ENCODE results near the gene TULP1. TPM values are rescaled to one million over a fixed set of nuclear protein-coding genes. Genes with fewer than 3 reads are reported as not detected.
"Not testable (repeated sequence)": the region's sequence is repeated elsewhere in the genome, so short reads cannot be mapped to it uniquely, and the experiment has no call there.

TULP1 gene
- total and polyA plus RNA-seq, 4 donors = 0.05 to 2.6 (median 0.26) TPM; not detected in 1

DNA sequence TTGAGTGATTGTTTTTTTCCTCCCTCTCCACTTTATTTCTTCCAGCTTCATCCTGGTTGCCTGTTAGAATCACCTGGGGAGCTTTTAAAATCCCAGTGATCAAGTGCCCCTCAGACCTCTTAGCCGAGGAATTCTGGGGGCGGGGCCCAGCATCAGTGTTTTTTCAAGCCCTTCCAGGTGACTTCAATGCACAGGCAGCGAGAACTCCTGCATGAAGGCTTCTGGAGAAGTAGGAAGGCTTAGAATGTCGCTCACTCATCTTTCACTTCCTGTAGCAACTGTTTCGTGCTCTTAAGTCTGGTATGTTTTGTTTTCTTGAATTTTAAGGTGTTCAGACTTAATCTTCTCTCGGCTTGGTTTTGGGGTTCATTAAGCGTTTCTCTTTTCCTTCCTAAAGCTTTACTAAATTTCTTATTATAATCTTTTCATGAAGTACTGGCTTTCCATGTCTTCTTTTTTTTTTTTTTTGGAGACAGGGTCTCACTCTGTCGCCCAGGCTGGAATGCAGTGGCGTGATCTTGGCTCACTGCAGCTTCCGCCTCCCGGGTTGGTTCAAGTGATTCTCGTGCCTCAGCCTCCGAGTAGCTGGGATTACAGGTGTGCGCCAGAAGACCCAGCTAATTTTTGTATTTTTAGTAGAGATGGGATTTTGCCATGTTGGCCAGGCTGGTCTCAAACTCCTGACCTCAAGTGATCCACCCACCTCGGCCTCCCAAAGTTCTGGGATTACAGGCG lies 30.9 kb upstream of the TULP1 start:
- H3K9me3 ChIP-seq (ENCODE audit: control insufficient read depth in 4 of 4, insufficient read depth in 3 of 4, low read length in 3 of 4) = peaks cover 0 to 2% (median 0%) of the 10 kb centered on the region in 4 donors
- TF ChIP-seq, protein P1, sequence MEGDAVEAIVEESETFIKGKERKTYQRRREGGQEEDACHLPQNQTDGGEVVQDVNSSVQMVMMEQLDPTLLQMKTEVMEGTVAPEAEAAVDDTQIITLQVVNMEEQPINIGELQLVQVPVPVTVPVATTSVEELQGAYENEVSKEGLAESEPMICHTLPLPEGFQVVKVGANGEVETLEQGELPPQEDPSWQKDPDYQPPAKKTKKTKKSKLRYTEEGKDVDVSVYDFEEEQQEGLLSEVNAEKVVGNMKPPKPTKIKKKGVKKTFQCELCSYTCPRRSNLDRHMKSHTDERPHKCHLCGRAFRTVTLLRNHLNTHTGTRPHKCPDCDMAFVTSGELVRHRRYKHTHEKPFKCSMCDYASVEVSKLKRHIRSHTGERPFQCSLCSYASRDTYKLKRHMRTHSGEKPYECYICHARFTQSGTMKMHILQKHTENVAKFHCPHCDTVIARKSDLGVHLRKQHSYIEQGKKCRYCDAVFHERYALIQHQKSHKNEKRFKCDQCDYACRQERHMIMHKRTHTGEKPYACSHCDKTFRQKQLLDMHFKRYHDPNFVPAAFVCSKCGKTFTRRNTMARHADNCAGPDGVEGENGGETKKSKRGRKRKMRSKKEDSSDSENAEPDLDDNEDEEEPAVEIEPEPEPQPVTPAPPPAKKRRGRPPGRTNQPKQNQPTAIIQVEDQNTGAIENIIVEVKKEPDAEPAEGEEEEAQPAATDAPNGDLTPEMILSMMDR (IDR thresholded peaks at IDR 0.05; ENCODE audit: control extremely low read depth, extremely low read depth) = no peak
- no peak overlapping the region for H3K9ac ChIP-seq (ENCODE audit: insufficient read depth in 1 of 2, low read length in 2 of 2)
- H3K27me3 ChIP-seq (ENCODE audit: control insufficient read depth in 3 of 3, insufficient read depth in 3 of 3, low read length in 2 of 3) = no peaks in the 10 kb centered on the region
- H3K36me3 ChIP-seq (ENCODE audit: control insufficient read depth in 4 of 4, insufficient read depth in 4 of 4, low read length in 4 of 4) = no peaks in the 10 kb centered on the region
- peaks cover 0 to 2% (median 0%) of the 10 kb centered on the region in 5 donors for H3K4me1 ChIP-seq (ENCODE audit: control insufficient read depth in 5 of 5, insufficient read depth in 5 of 5, low read length in 5 of 5)
- DNase-seq (peak; percentile 45 to 73 (median 70)), ATAC-seq (ENCODE audit: insufficient read depth, low FRiP score) (peak; percentile 53)
- no peak overlapping the region for H3K27ac ChIP-seq (ENCODE audit: low read depth in 1 of 2, low read length in 1 of 2)
- 71 to 86% methylated on average over 16 of the region's 16 CpGs for WGBS, 2 donors
- H3K4me3 ChIP-seq = no peak overlapping the region

DNA sequence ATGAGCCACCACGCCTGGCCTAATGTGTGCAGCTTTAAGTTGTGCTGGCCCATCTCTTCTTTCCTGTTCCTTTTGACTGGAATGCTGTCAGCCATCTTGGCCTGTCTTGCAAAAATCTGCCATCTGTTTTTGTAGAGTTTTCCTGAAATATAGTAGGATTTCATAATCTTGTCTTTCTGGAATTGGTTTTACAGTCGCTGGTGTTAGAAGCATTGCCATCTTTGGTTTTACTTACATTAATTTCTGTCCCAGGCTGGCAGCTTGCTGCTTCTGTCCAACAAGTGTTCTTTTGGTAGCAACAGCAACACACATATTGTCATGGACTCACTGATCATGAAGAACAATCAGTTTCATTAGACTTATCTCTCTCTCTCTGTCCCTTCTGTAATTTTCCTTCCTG lies 29.1 kb upstream of the TULP1 start:
- Histone ChIP-seq H3K4me1 (ENCODE audit: control insufficient read depth in 5 of 5, insufficient read depth in 5 of 5, low read length in 5 of 5) (no peaks in the 10 kb centered on the region), H3K9me3 (ENCODE audit: control insufficient read depth in 4 of 4, insufficient read depth in 3 of 4, low read length in 3 of 4) (peaks cover 0 to 2% (median 0%) of the 10 kb centered on the region in 4 donors), H3K27ac (ENCODE audit: low read depth in 1 of 2, low read length in 1 of 2) (no peak overlapping the region), H3K9ac (ENCODE audit: insufficient read depth in 1 of 2, low read length in 2 of 2) (no peak overlapping the region), H3K36me3 (ENCODE audit: control insufficient read depth in 4 of 4, insufficient read depth in 4 of 4, low read length in 4 of 4) (no peaks in the 10 kb centered on the region), H3K4me3 (no peak overlapping the region), H3K27me3 (ENCODE audit: control insufficient read depth in 3 of 3, insufficient read depth in 3 of 3, low read length in 2 of 3) (no peaks in the 10 kb centered on the region)
- TF ChIP-seq, protein P1 (IDR thresholded peaks at IDR 0.05; ENCODE audit: control extremely low read depth, extremely low read depth) = no peak
- WGBS, 2 donors = 82% methylated on average over 2 of the region's 2 CpGs
- DNase-seq (no peak), ATAC-seq (ENCODE audit: insufficient read depth, low FRiP score) (no peak)

DNA sequence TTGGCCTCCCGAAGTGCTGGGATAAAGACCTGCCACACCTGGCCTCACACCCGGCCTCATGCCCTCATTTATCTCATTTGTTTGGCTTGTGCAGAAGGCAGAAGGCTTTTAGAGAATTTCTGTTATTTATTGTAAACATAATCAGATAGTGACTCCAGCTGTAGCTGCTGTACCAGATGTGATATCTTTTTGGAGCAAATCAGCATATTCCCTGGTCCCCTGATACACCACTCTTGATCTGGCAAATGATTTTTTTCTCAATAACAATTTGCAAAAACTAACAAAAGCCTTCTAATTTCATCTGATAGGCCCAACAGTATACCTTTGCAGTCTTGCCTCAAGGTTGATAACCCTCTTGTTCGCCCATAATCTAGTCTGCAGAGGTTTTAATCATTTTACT lies 26.5 kb upstream of the TULP1 start:
- TF ChIP-seq, protein P1 (IDR thresholded peaks at IDR 0.05; ENCODE audit: control extremely low read depth, extremely low read depth) = no peak
- no peak overlapping the region for H3K9ac ChIP-seq (ENCODE audit: insufficient read depth in 1 of 2, low read length in 2 of 2)
- no peak overlapping the region for H3K4me3 ChIP-seq
- H3K27me3 ChIP-seq (ENCODE audit: control insufficient read depth in 3 of 3, insufficient read depth in 3 of 3, low read length in 2 of 3) = no peaks in the 10 kb centered on the region
- DNase-seq = no peak
- no peak overlapping the region for H3K27ac ChIP-seq (ENCODE audit: low read depth in 1 of 2, low read length in 1 of 2)
- no peaks in the 10 kb centered on the region for H3K36me3 ChIP-seq (ENCODE audit: control insufficient read depth in 4 of 4, insufficient read depth in 4 of 4, low read length in 4 of 4)
- 92 to 99% methylated on average over 3 of the region's 3 CpGs for WGBS, 2 donors
- H3K9me3 ChIP-seq (ENCODE audit: control insufficient read depth in 4 of 4, insufficient read depth in 3 of 4, low read length in 3 of 4) = peaks cover 0 to 2% (median 0%) of the 10 kb centered on the region in 4 donors
- peaks cover 0 to 3% (median 0%) of the 10 kb centered on the region in 5 donors for H3K4me1 ChIP-seq (ENCODE audit: control insufficient read depth in 5 of 5, insufficient read depth in 5 of 5, low read length in 5 of 5)
- no peak for ATAC-seq (ENCODE audit: insufficient read depth, low FRiP score)

DNA sequence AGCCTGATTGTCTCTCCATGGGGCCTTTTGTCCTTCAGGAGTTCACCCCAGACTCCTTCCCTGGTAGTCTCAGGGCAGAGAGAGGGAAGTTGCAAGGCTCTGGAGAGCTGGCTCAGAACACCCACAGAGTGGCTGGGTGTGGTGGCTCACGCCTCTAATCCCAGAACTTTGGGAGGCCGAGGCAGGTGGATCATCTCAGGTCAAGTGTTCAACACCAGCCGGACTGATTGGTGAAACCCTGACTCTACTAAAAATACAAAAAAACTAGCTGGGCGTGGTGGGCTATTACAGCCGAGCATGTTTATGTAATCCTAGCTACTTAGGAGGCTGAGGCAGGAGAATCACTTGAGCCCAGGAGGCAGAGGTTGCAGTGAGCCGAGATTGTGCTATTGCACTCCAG lies 23.2 kb upstream of the TULP1 start:
- 84 to 89% methylated on average over 6 of the region's 6 CpGs for WGBS, 2 donors
- not testable (repeated sequence) for H3K27me3 ChIP-seq (ENCODE audit: control insufficient read depth in 3 of 3, insufficient read depth in 3 of 3, low read length in 2 of 3); H3K27ac ChIP-seq (ENCODE audit: low read depth in 1 of 2, low read length in 1 of 2); H3K36me3 ChIP-seq (ENCODE audit: control insufficient read depth in 4 of 4, insufficient read depth in 4 of 4, low read length in 4 of 4); H3K4me3 ChIP-seq; H3K9me3 ChIP-seq (ENCODE audit: control insufficient read depth in 4 of 4, insufficient read depth in 3 of 4, low read length in 3 of 4); H3K9ac ChIP-seq (ENCODE audit: insufficient read depth in 1 of 2, low read length in 2 of 2); ATAC-seq (ENCODE audit: insufficient read depth, low FRiP score); H3K4me1 ChIP-seq (ENCODE audit: control insufficient read depth in 5 of 5, insufficient read depth in 5 of 5, low read length in 5 of 5); DNase-seq
